ENCODE data around the gene ONECUT1.
"Not testable (repeated sequence)": the region's sequence is repeated elsewhere in the genome, so short reads cannot be mapped to it uniquely, and the experiment has no call there.

Gene ONECUT1

GRCh38 chr15:52790169-52790708 lies at the start of gene ONECUT1:
ONECUT1 (minus strand) TSS chr15:52790336; CDS start chr15:52789884, 452 bp downstream.
- CTCF ChIA-PET = no interaction called here
- POLR2A ChIA-PET = no interaction called here
- TF ChIP-seq CTCF (IDR thresholded peaks at IDR 0.05; ENCODE audit: control extremely low read depth, extremely low read depth, low read depth, missing control alignments) = no peak
- DNase-seq (ENCODE audit: extremely low spot score) = peak; percentile 87

GRCh38 chr15:52834379-52834778 lies 44.2 kb upstream of the ONECUT1 start:
- POLR2A ChIA-PET = no interaction called here
- TF ChIP-seq CTCF (IDR thresholded peaks at IDR 0.05; ENCODE audit: control extremely low read depth, extremely low read depth, low read depth, missing control alignments) = no peak
- DNase-seq (ENCODE audit: extremely low spot score) = no peak
- CTCF ChIA-PET = no interaction called here

- CTCF ChIA-PET = interaction anchor here (1.9 kb wide), 1 partner anchor 14 kb away, joined by 5 read pairs; no protein-coding TSS in a partner anchor
- POLR2A ChIA-PET; DNase-seq (ENCODE audit: extremely low spot score): not testable (repeated sequence)
Observed at GRCh38 chr15:52824169-52824942, 34.2 kb upstream of the ONECUT1 start.

- CTCF ChIA-PET = interaction anchor here (1.3 to 1.9 kb wide), 2 partner anchors 11 to 16 kb away, joined by 3 to 5 read pairs; no protein-coding TSS in a partner anchor
- DNase-seq (ENCODE audit: extremely low spot score) = no peak
- POLR2A ChIA-PET = no interaction called here
- TF ChIP-seq CTCF (IDR thresholded peaks at IDR 0.05; ENCODE audit: control extremely low read depth, extremely low read depth, low read depth, missing control alignments) = no peak
Observed at GRCh38 chr15:52822475-52822874, 32.3 kb upstream of the ONECUT1 start.

GRCh38 chr15:52819253-52819652 lies 29.1 kb upstream of the ONECUT1 start:
- POLR2A ChIA-PET = no interaction called here
- no peak for TF ChIP-seq CTCF (IDR thresholded peaks at IDR 0.05; ENCODE audit: control extremely low read depth, extremely low read depth, low read depth, missing control alignments)
- no peak for DNase-seq (ENCODE audit: extremely low spot score)
- CTCF ChIA-PET = no interaction called here

- CTCF ChIA-PET; DNase-seq (ENCODE audit: extremely low spot score); POLR2A ChIA-PET: not testable (repeated sequence)
Observed at GRCh38 chr15:52815899-52816298, 25.8 kb upstream of the ONECUT1 start.

GRCh38 chr15:52808996-52809395 lies 18.9 kb upstream of the ONECUT1 start:
- no peak for TF ChIP-seq CTCF (IDR thresholded peaks at IDR 0.05; ENCODE audit: control extremely low read depth, extremely low read depth, low read depth, missing control alignments)
- ChIA-PET CTCF (interaction anchor here (0.9 kb wide), 1 partner anchor 9 kb away, joined by 3 read pairs; no protein-coding TSS in a partner anchor), POLR2A (no interaction called here)
- no peak for DNase-seq (ENCODE audit: extremely low spot score)

All from GM10248 (cell line).